Upper lobe of left lung (tissue), 6 donors: ENCODE data around the gene PTX4. TPM values are rescaled to one million over a fixed set of nuclear protein-coding genes. Genes with fewer than 3 reads are reported as not detected.

Experiments used
- ATAC-seq, 2 donors: fragments of 200-7000 bp; cut with Tn5 transposase; one replicate each; pipeline ENCODE4 v1.9.1; 2022; ENCODE audit warnings: mild to moderate bottlenecking in 2 of 2, moderate library complexity in 2 of 2; ENCODE audit not compliant: low FRiP score in 2 of 2
- DNase-seq, 2 donors: peaks; one replicate each; pipeline ENCODE4 v3.0.0-alpha.2; 2019 to 2020
- H3K27ac ChIP-seq, 4 donors: fragments of 200-600 bp; sonication (generic); one replicate each; pipeline ENCODE4 v1.5.1; 2016 to 2019
- H3K27me3 ChIP-seq, 4 donors: fragments of 200-600 bp; sonication (generic); one replicate each; pipeline ENCODE4 v1.5.1; 2017 to 2019
- H3K36me3 ChIP-seq, 4 donors: fragments of 200-600 bp; sonication (generic); one replicate each; pipeline ENCODE4 v1.5.1; 2016 to 2019
- H3K4me1 ChIP-seq, 4 donors: fragments of 200-600 bp; sonication (generic); one replicate each; pipeline ENCODE4 v1.5.1; 2018 to 2019
- H3K4me3 ChIP-seq, 4 donors: fragments of 200-600 bp; sonication (generic); one replicate each; pipeline ENCODE4 v1.5.1; 2017 to 2019; ENCODE audit warnings: mild to moderate bottlenecking in 2 of 4, moderate library complexity in 1 of 4
- H3K9me3 ChIP-seq, 4 donors: fragments of 200-600 bp; sonication (generic); one replicate each; pipeline ENCODE4 v1.5.1; 2018 to 2019
- CTCF ChIP-seq, 6 experiments: fragments of 450-650 bp in 4 of 6; fragments of 200-600 bp in 2 of 6; sonication (generic) in 2 of 6; IDR thresholded peaks; one replicate each; pipeline ENCODE4 v1.5.1; 2016 to 2019; ENCODE audit warnings: antibody characterized with exemption in 6 of 6
- EP300 ChIP-seq, 4 donors: sonication (generic); formaldehyde crosslinking; IDR thresholded peaks; one replicate each; pipeline ENCODE4 v1.5.1; 2017; ENCODE audit warnings: antibody characterized with exemption in 4 of 4, control low read depth in 2 of 4
- POLR2A ChIP-seq, 4 donors: fragments of 450-650 bp; IDR thresholded peaks; one replicate each; pipeline ENCODE4 v1.5.1; 2016 to 2017; ENCODE audit warnings: antibody characterized with exemption in 4 of 4, mild to moderate bottlenecking in 2 of 4
- POLR2AphosphoS5 ChIP-seq, 2 donors: sonication (generic); formaldehyde crosslinking; IDR thresholded peaks; one replicate each; pipeline ENCODE4 v1.5.1; 2017; ENCODE audit warnings: antibody characterized with exemption in 2 of 2
- WGBS, 2 donors: methylation state at CpG; one replicate each; pipeline ENCODE4 v1.1.5; 2017 to 2018; 5-methylcytosine and 5-hydroxymethylcytosine counted together
- total RNA-seq, 6 donors: library from RNA; depleted of rRNA in 4 of 6; stranded (reverse); fragments of >200 nt in 4 of 6; gene quantifications; one replicate each; pipeline versions ENCODE4 v1.1.0 to v1.2.1, GENCODE V29; 2016 to 2021
- donor health status: DM: no; HTN: no; CAD: no; lungs with moderate emphysema.
- donor health status: DM: no; HTN: yes; CAD: no; lungs with severe emphysema.

The PTX4 gene
- total RNA-seq, 6 donors from 2014 or later, result 0.30 to 0.34 (median 0.34) TPM; not detected in 3

GRCh38 chr16:1501630-1502029 is 12.9 kb upstream of the PTX4 start:
- no peak for TF ChIP-seq CTCF (IDR thresholded peaks at IDR 0.05)
- no peak for TF ChIP-seq POLR2A (IDR thresholded peaks at IDR 0.05)
- TF ChIP-seq POLR2AphosphoS5 (IDR thresholded peaks at IDR 0.05), result no peak
- TF ChIP-seq EP300 (IDR thresholded peaks at IDR 0.05), result no peak
- Histone ChIP-seq H3K9me3 (no peaks in the 10 kb centered on the region), H3K36me3 (peaks cover 9 to 81% (median 62%) of the 10 kb centered on the region in 4 donors), H3K27me3 (no peaks in the 10 kb centered on the region), H3K4me3 (no peak overlapping the region), H3K4me1 (no peaks in the 10 kb centered on the region), H3K27ac (no peak overlapping the region)
- DNase-seq (peak in 1 of 2 donors; percentile 66), ATAC-seq (no peak)
- 98% methylated on average over 13 to 16 of the region's 23 CpGs for WGBS, 2 donors

- Histone ChIP-seq H3K4me1 (no peaks in the 10 kb centered on the region), H3K27me3 (no peaks in the 10 kb centered on the region), H3K27ac (no peak overlapping the region), H3K9me3 (no peaks in the 10 kb centered on the region), H3K36me3 (peaks cover 9 to 80% (median 63%) of the 10 kb centered on the region in 4 donors), H3K4me3 (no peak overlapping the region)
- DNase-seq (no peak), ATAC-seq (no peak)
- TF ChIP-seq EP300 (IDR thresholded peaks at IDR 0.05) (no peak), CTCF (IDR thresholded peaks at IDR 0.05) (no peak), POLR2A (IDR thresholded peaks at IDR 0.05) (no peak), POLR2AphosphoS5 (IDR thresholded peaks at IDR 0.05) (no peak)
- 96 to 97% methylated on average over 20 to 28 of the region's 44 CpGs for WGBS, 2 donors
Observed at GRCh38 chr16:1500465-1501150, 11.9 kb upstream of the PTX4 start.

- Histone ChIP-seq H3K27me3 (no peaks in the 10 kb centered on the region), H3K36me3 (peaks cover 9 to 84% (median 64%) of the 10 kb centered on the region in 4 donors), H3K27ac (no peak overlapping the region), H3K4me1 (peaks cover 0 to 1% (median 0%) of the 10 kb centered on the region in 4 donors), H3K4me3 (no peak overlapping the region), H3K9me3 (no peaks in the 10 kb centered on the region)
- DNase-seq (peak in 1 of 2 donors; percentile 80), ATAC-seq (no peak)
- TF ChIP-seq POLR2A (IDR thresholded peaks at IDR 0.05), result no peak
- TF ChIP-seq POLR2AphosphoS5 (IDR thresholded peaks at IDR 0.05), result no peak
- no peak for TF ChIP-seq CTCF (IDR thresholded peaks at IDR 0.05)
- TF ChIP-seq EP300 (IDR thresholded peaks at IDR 0.05), result no peak
- 92% methylated on average over 10 to 35 of the region's 36 CpGs for WGBS, 2 donors
Observed at GRCh38 chr16:1499756-1500464, 11.2 kb upstream of the PTX4 start.

GRCh38 chr16:1498899-1499676 is 10.3 kb upstream of the PTX4 start:
- ATAC-seq (no peak), DNase-seq (peak in 1 of 2 donors; percentile 82)
- H3K4me3 ChIP-seq, result no peak overlapping the region
- no peaks in the 10 kb centered on the region for H3K27me3 ChIP-seq
- peaks cover 8 to 9% (median 8%) of the 10 kb centered on the region in 4 donors for H3K4me1 ChIP-seq
- H3K36me3 ChIP-seq, result peaks cover 9 to 86% (median 66%) of the 10 kb centered on the region in 4 donors
- TF ChIP-seq POLR2AphosphoS5 (IDR thresholded peaks at IDR 0.05), result no peak
- no peak for TF ChIP-seq EP300 (IDR thresholded peaks at IDR 0.05)
- TF ChIP-seq POLR2A (IDR thresholded peaks at IDR 0.05), result no peak
- no peak for TF ChIP-seq CTCF (IDR thresholded peaks at IDR 0.05)
- no peak overlapping the region for H3K27ac ChIP-seq
- H3K9me3 ChIP-seq, result no peaks in the 10 kb centered on the region
- WGBS, 2 donors, result 93% methylated on average over 15 to 34 of the region's 35 CpGs
